Calu3 (cell line): ENCODE measurements around the gene SUMF1. TPM values are rescaled to one million over a fixed set of nuclear protein-coding genes. Genes with fewer than 3 reads are reported as not detected.

ENCODE experiments used
- BruUV-seq: library from RNA; stranded (reverse); fragments of 400-500 nt; replicated peaks from 2 replicates; lab custom pipeline; 2021; lab: Mats Ljungman, UMichigan
- CTCF ChIA-PET: fragments of 300-600 bp; sonication (Branson Sonifier 250); formaldehyde crosslinking; loops from one replicate; lab custom pipeline; 2022; ENCODE audit warnings: antibody characterized with exemption; lab: Charles Lee
- DNase-seq: peaks from one replicate; pipeline ENCODE4 v3.0.0; 2022
- H3K27ac Mint-ChIP-seq: one replicate; pipeline ENCODE4 v1.8.0; 2022; ENCODE audit warnings: mixed read lengths; ENCODE audit not compliant: unreplicated experiment
- H3K27me3 Mint-ChIP-seq: one replicate; pipeline ENCODE4 v1.8.0; 2022; ENCODE audit warnings: mixed read lengths; ENCODE audit not compliant: unreplicated experiment
- H3K36me3 Mint-ChIP-seq: one replicate; pipeline ENCODE4 v1.8.0; 2022; ENCODE audit warnings: mild to moderate bottlenecking, moderate library complexity, mixed read lengths; ENCODE audit not compliant: insufficient read depth, unreplicated experiment
- H3K4me1 Mint-ChIP-seq: one replicate; pipeline ENCODE4 v1.8.0; 2022; ENCODE audit warnings: mild to moderate bottlenecking, low read depth, mixed read lengths; ENCODE audit not compliant: unreplicated experiment
- H3K4me3 Mint-ChIP-seq: one replicate; pipeline ENCODE4 v1.8.0; 2022; ENCODE audit warnings: mild to moderate bottlenecking, low read depth, moderate library complexity, mixed read lengths; ENCODE audit not compliant: unreplicated experiment
- H3K9me3 Mint-ChIP-seq: one replicate; pipeline ENCODE4 v1.8.0; 2022; ENCODE audit warnings: low read depth, mixed read lengths; ENCODE audit not compliant: unreplicated experiment
- CTCF ChIP-seq: fragments of 200-600 bp; IDR thresholded peaks from one replicate; pipeline ENCODE4 v1.8.0; 2022; ENCODE audit warnings: antibody characterized with exemption; ENCODE audit not compliant: unreplicated experiment
- intact Hi-C: fragments of 100-400 bp; cut with micrococcal nuclease; formaldehyde crosslinking; loops from one replicate; pipeline ENCODE4 v1.10.0; 2022; ENCODE audit not compliant: unreplicated experiment
- total RNA-seq: library from RNA; stranded (reverse); gene quantifications from 2 replicates; pipeline ENCODE4 v1.2.3, GENCODE V29; 2022

Gene SUMF1
- total RNA-seq, 1 experiment from 2014 or later, result 31.8 TPM

- Mint-ChIP-seq H3K36me3 (no peaks in the 10 kb centered on the region), H3K4me1 (no peaks in the 10 kb centered on the region), H3K4me3 (no peak overlapping the region), H3K27ac (no peak overlapping the region), H3K27me3 (no peaks in the 10 kb centered on the region), H3K9me3 (no peaks in the 10 kb centered on the region)
- DNase-seq, result no peak
- BruUV-seq, result no TSS peak
- no peak for TF ChIP-seq CTCF
- CTCF ChIA-PET, result interaction anchor here (1.1 kb wide), 1 partner anchor 13 kb away, joined by 3 read pairs; no protein-coding TSS in a partner anchor
- intact Hi-C loops, result no loop called here
These were observed 19.6 kb downstream of the SUMF1 start for GRCh38 chr3:4447295-4447999.

- H3K36me3 Mint-ChIP-seq, result no peaks in the 10 kb centered on the region
- no peak for DNase-seq
- H3K27me3 Mint-ChIP-seq, result no peaks in the 10 kb centered on the region
- H3K27ac Mint-ChIP-seq, result no peak overlapping the region
- H3K9me3 Mint-ChIP-seq, result no peaks in the 10 kb centered on the region
- TF ChIP-seq CTCF, result no peak
- peaks cover 8% of the 10 kb centered on the region for H3K4me1 Mint-ChIP-seq
- BruUV-seq, result no TSS peak
- CTCF ChIA-PET, result no interaction called here
- intact Hi-C loops, result no loop called here
- no peak overlapping the region for H3K4me3 Mint-ChIP-seq
These were observed 26.1 kb downstream of the SUMF1 start for GRCh38 chr3:4440951-4441350.

GRCh38 chr3:4438296-4438695 is 28.8 kb downstream of the SUMF1 start:
- no peak for TF ChIP-seq CTCF
- peaks cover 8% of the 10 kb centered on the region for H3K4me1 Mint-ChIP-seq
- H3K27me3 Mint-ChIP-seq, result no peaks in the 10 kb centered on the region
- H3K27ac Mint-ChIP-seq, result no peak overlapping the region
- BruUV-seq, result no TSS peak
- DNase-seq, result peak; percentile 26
- H3K4me3 Mint-ChIP-seq, result no peak overlapping the region
- no peaks in the 10 kb centered on the region for H3K36me3 Mint-ChIP-seq
- no peaks in the 10 kb centered on the region for H3K9me3 Mint-ChIP-seq
- intact Hi-C loops, result no loop called here
- CTCF ChIA-PET, result interaction anchor here (0.7 kb wide), 2 partner anchors 88 to 119 kb away, joined by 3 read pairs; no protein-coding TSS in a partner anchor

- H3K27ac Mint-ChIP-seq, result no peak overlapping the region
- no peaks in the 10 kb centered on the region for H3K36me3 Mint-ChIP-seq
- no peaks in the 10 kb centered on the region for H3K4me1 Mint-ChIP-seq
- no peak overlapping the region for H3K4me3 Mint-ChIP-seq
- H3K27me3 Mint-ChIP-seq, result no peaks in the 10 kb centered on the region
- DNase-seq, result no peak
- CTCF ChIA-PET, result interaction anchor here (0.6 kb wide), 1 partner anchor 643 kb away, joined by 3 read pairs; no protein-coding TSS in a partner anchor
- no TSS peak for BruUV-seq
- intact Hi-C loops, result no loop called here
- H3K9me3 Mint-ChIP-seq, result peaks cover 4% of the 10 kb centered on the region
- no peak for TF ChIP-seq CTCF
These were observed 34.8 kb downstream of the SUMF1 start for GRCh38 chr3:4432259-4432658.
